ENCODE measurements around the gene RDM1. TPM values are rescaled to one million over a fixed set of nuclear protein-coding genes. Genes with fewer than 3 reads are reported as not detected.

Gene RDM1
- total RNA-seq, 6 experiments from 2014 or later, result 0.23 to 0.76 (median 0.53) TPM; not detected in 2

GRCh38 chr17:35972535-35972934, 42.0 kb upstream of the RDM1 start:
- Mint-ChIP-seq H3K27ac (no peak overlapping the region), H3K4me3 (no peak overlapping the region), H3K27me3 (ENCODE audit: insufficient read depth) (peaks cover 11% of the 10 kb centered on the region), H3K4me1 (ENCODE audit: low read depth) (peaks cover 15% of the 10 kb centered on the region), H3K36me3 (ENCODE audit: low read depth) (no peaks in the 10 kb centered on the region), H3K9me3 (no peaks in the 10 kb centered on the region)
- no peak for TF ChIP-seq CTCF (IDR thresholded peaks at IDR 0.05)
- DNase-seq, result no peak

- H3K27ac Mint-ChIP-seq, result no peak overlapping the region
- peaks cover 15% of the 10 kb centered on the region for H3K4me1 Mint-ChIP-seq (ENCODE audit: low read depth)
- H3K4me3 Mint-ChIP-seq, result no peak overlapping the region
- H3K27me3 Mint-ChIP-seq (ENCODE audit: insufficient read depth), result peaks cover 12% of the 10 kb centered on the region
- DNase-seq, result no peak
- H3K36me3 Mint-ChIP-seq (ENCODE audit: low read depth), result no peaks in the 10 kb centered on the region
- H3K9me3 Mint-ChIP-seq, result no peaks in the 10 kb centered on the region
- TF ChIP-seq CTCF (IDR thresholded peaks at IDR 0.05), result no peak
These were observed 41.5 kb upstream of the RDM1 start for GRCh38 chr17:35972066-35972465.

- H3K4me1 Mint-ChIP-seq (ENCODE audit: low read depth), result peaks cover 15% of the 10 kb centered on the region
- no peaks in the 10 kb centered on the region for H3K36me3 Mint-ChIP-seq (ENCODE audit: low read depth)
- no peaks in the 10 kb centered on the region for H3K9me3 Mint-ChIP-seq
- DNase-seq, result peak; percentile 68
- TF ChIP-seq CTCF (IDR thresholded peaks at IDR 0.05), result peak; percentile 92
- no peak overlapping the region for H3K27ac Mint-ChIP-seq
- H3K27me3 Mint-ChIP-seq (ENCODE audit: insufficient read depth), result peaks cover 20% of the 10 kb centered on the region
- H3K4me3 Mint-ChIP-seq, result no peak overlapping the region
These were observed 39.2 kb upstream of the RDM1 start for GRCh38 chr17:35969558-35970380.

GRCh38 chr17:35968520-35969054, 38.0 kb upstream of the RDM1 start:
- Mint-ChIP-seq H3K27me3 (ENCODE audit: insufficient read depth) (peaks cover 20% of the 10 kb centered on the region), H3K27ac (no peak overlapping the region), H3K4me3 (no peak overlapping the region), H3K9me3 (no peaks in the 10 kb centered on the region), H3K4me1 (ENCODE audit: low read depth) (peaks cover 8% of the 10 kb centered on the region), H3K36me3 (ENCODE audit: low read depth) (no peaks in the 10 kb centered on the region)
- no peak for TF ChIP-seq CTCF (IDR thresholded peaks at IDR 0.05)
- no peak for DNase-seq

- Mint-ChIP-seq H3K36me3 (ENCODE audit: low read depth) (no peaks in the 10 kb centered on the region), H3K9me3 (no peaks in the 10 kb centered on the region), H3K27me3 (ENCODE audit: insufficient read depth) (peaks cover 15% of the 10 kb centered on the region), H3K4me3 (no peak overlapping the region), H3K27ac (no peak overlapping the region), H3K4me1 (ENCODE audit: low read depth) (no peaks in the 10 kb centered on the region)
- no peak for DNase-seq
- TF ChIP-seq CTCF (IDR thresholded peaks at IDR 0.05), result no peak
These were observed 34.7 kb upstream of the RDM1 start for GRCh38 chr17:35965272-35965671.

Measured in HFFc6 (cell line).